HEK293T (cell line): ENCODE data around the gene ZNFX1.

Experiments used
- CTCF ChIA-PET: fragments of 350-600 bp; formaldehyde crosslinking; extraction: SDS; loops from one replicate; lab custom pipeline; 2021; ENCODE audit warnings: antibody characterized with exemption, inconsistent platforms; lab: Yijun Ruan, JAX
- POLR2A ChIA-PET: fragments of 350-600 bp; formaldehyde crosslinking; extraction: SDS; loops from one replicate; lab custom pipeline; 2020; ENCODE audit warnings: antibody characterized with exemption, inconsistent platforms; lab: Yijun Ruan, JAX
- DNase-seq: peaks from one replicate; pipeline ENCODE4 v3.0.0; 2012; ENCODE audit warnings: mixed read lengths; ENCODE audit errors: extremely low spot score
- ARNT ChIP-seq: fragments of 450-650 bp; IDR thresholded peaks from 2 replicates; pipeline ENCODE4 v1.6.1; 2017; ENCODE audit warnings: mild to moderate bottlenecking
- BHLHE40 ChIP-seq: fragments of 450-650 bp; IDR thresholded peaks from 2 replicates; pipeline ENCODE4 v1.6.1; 2016; ENCODE audit warnings: mild to moderate bottlenecking, moderate library complexity, borderline replicate concordance
- CTBP1 ChIP-seq: fragments of 450-650 bp; IDR thresholded peaks from 2 replicates; pipeline ENCODE4 v1.6.1; 2016; ENCODE audit warnings: borderline replicate concordance
- ELF4 ChIP-seq: fragments of 450-650 bp; IDR thresholded peaks from 2 replicates; pipeline ENCODE4 v1.6.1; 2017; ENCODE audit warnings: antibody characterized with exemption
- FOXA1 ChIP-seq: fragments of 450-650 bp; IDR thresholded peaks from 2 replicates; pipeline ENCODE4 v1.6.1; 2016; ENCODE audit warnings: mild to moderate bottlenecking
- FOXK2 ChIP-seq: fragments of 450-650 bp; IDR thresholded peaks from 2 replicates; pipeline ENCODE4 v1.6.1; 2016; ENCODE audit warnings: mild to moderate bottlenecking
- FOXM1 ChIP-seq: fragments of 450-650 bp; IDR thresholded peaks from 2 replicates; pipeline ENCODE4 v1.6.1; 2017; ENCODE audit warnings: mild to moderate bottlenecking, borderline replicate concordance
- HDGF ChIP-seq: fragments of 450-650 bp; IDR thresholded peaks from 2 replicates; pipeline ENCODE4 v1.6.1; 2017; ENCODE audit warnings: antibody characterized with exemption, borderline replicate concordance
- L3MBTL2 ChIP-seq: fragments of 450-650 bp; conservative IDR thresholded peaks from 2 replicates; pipeline ENCODE4 v1.6.1; 2016; ENCODE audit warnings: mild to moderate bottlenecking
- LEF1 ChIP-seq: fragments of 450-650 bp; IDR thresholded peaks from 2 replicates; pipeline ENCODE4 v1.6.1; 2017; ENCODE audit warnings: mild to moderate bottlenecking, borderline replicate concordance
- NFRKB ChIP-seq: fragments of 450-650 bp; IDR thresholded peaks from 2 replicates; pipeline ENCODE4 v1.6.1; 2016; ENCODE audit warnings: mild to moderate bottlenecking, moderate library complexity
- PKNOX1 ChIP-seq: fragments of 450-650 bp; IDR thresholded peaks from 2 replicates; pipeline ENCODE4 v1.6.1; 2016
- SP1 ChIP-seq: fragments of 450-650 bp; IDR thresholded peaks from 2 replicates; pipeline ENCODE4 v1.6.1; 2017
- SUZ12 ChIP-seq: fragments of 450-650 bp; IDR thresholded peaks from 2 replicates; pipeline ENCODE4 v1.6.1; 2016; ENCODE audit warnings: mild to moderate bottlenecking
- TARDBP ChIP-seq: fragments of 450-650 bp; IDR thresholded peaks from 2 replicates; pipeline ENCODE4 v1.6.1; 2016
- ZNF384 ChIP-seq: fragments of 450-650 bp; IDR thresholded peaks from 2 replicates; pipeline ENCODE4 v1.6.1; 2016

ZNFX1 gene

GRCh38 chr20:49237531-49237930 is 40.3 kb downstream of the ZNFX1 start:
- CTCF ChIA-PET: interaction anchor here (0.8 to 1.1 kb wide), 2 partner anchors 9 to 21 kb away, joined by 4 to 7 read pairs; no protein-coding TSS in a partner anchor
- POLR2A ChIA-PET: interaction anchor here (1.0 kb wide), 2 partner anchors 9 to 18 kb away, joined by 3 to 6 read pairs; partner anchors contain the start of gene DDX27
- DNase-seq: no peak
- TF ChIP-seq FOXM1 (no peak), CTBP1 (no peak), SUZ12 (no peak), LEF1 (no peak)

GRCh38 chr20:49236301-49236700 is 41.6 kb downstream of the ZNFX1 start:
- no peak for DNase-seq
- CTCF ChIA-PET: interaction anchor here (0.7 kb wide), 1 partner anchor 580 kb away, joined by 3 read pairs; no protein-coding TSS in a partner anchor
- POLR2A ChIA-PET: no interaction called here
- TF ChIP-seq LEF1: no peak
- no peak for TF ChIP-seq L3MBTL2
- TF ChIP-seq TARDBP: no peak
- no peak for TF ChIP-seq FOXM1
- no peak for TF ChIP-seq CTBP1
- no peak for TF ChIP-seq ELF4
- TF ChIP-seq FOXA1: no peak
- TF ChIP-seq FOXK2: no peak
- TF ChIP-seq SUZ12: no peak
- TF ChIP-seq ZNF384: no peak
- TF ChIP-seq NFRKB: no peak
- TF ChIP-seq SP1: no peak
- TF ChIP-seq ARNT: no peak
- no peak for TF ChIP-seq PKNOX1
- no peak for TF ChIP-seq HDGF
- no peak for TF ChIP-seq BHLHE40

GRCh38 chr20:49234831-49235230 is 43.0 kb downstream of the ZNFX1 start:
- DNase-seq: no peak
- ChIA-PET CTCF (interaction anchor here (0.9 kb wide), 1 partner anchor 11 kb away, joined by 4 read pairs; no protein-coding TSS in a partner anchor), POLR2A (no interaction called here)
- TF ChIP-seq BHLHE40 (no peak), ZNF384 (no peak), LEF1 (no peak), ELF4 (no peak), HDGF (no peak), ARNT (no peak), CTBP1 (no peak), SUZ12 (no peak), FOXA1 (no peak), FOXK2 (no peak), L3MBTL2 (no peak), FOXM1 (no peak), NFRKB (no peak)

- DNase-seq: no peak
- TF ChIP-seq ARNT (no peak), LEF1 (no peak), PKNOX1 (no peak), FOXA1 (no peak), NFRKB (no peak), BHLHE40 (no peak), SUZ12 (no peak), L3MBTL2 (no peak), FOXK2 (no peak), SP1 (no peak), FOXM1 (no peak), CTBP1 (no peak), HDGF (no peak), TARDBP (no peak), ELF4 (no peak), ZNF384 (no peak)
- CTCF ChIA-PET: interaction anchor here (0.5 kb wide), 1 partner anchor 66 kb away, joined by 4 read pairs; no protein-coding TSS in a partner anchor
- POLR2A ChIA-PET: no interaction called here
These were observed 44.6 kb downstream of the ZNFX1 start for GRCh38 chr20:49233226-49233625.

GRCh38 chr20:49231471-49231870 is 46.4 kb downstream of the ZNFX1 start:
- TF ChIP-seq ZNF384: no peak
- no peak for TF ChIP-seq PKNOX1
- no peak for TF ChIP-seq BHLHE40
- TF ChIP-seq FOXA1: no peak
- no peak for TF ChIP-seq SP1
- no peak for TF ChIP-seq ELF4
- TF ChIP-seq L3MBTL2: no peak
- no peak for TF ChIP-seq SUZ12
- CTCF ChIA-PET: no interaction called here
- POLR2A ChIA-PET: interaction anchor here (1.5 kb wide), 1 partner anchor 12 kb away, joined by 4 read pairs; the partner anchor contains the start of gene DDX27
- no peak for DNase-seq

- POLR2A ChIA-PET: interaction anchor here (1.5 kb wide), 1 partner anchor 11 kb away, joined by 4 read pairs; the partner anchor contains the start of gene DDX27
- DNase-seq: no peak
- CTCF ChIA-PET: no interaction called here
- TF ChIP-seq L3MBTL2 (no peak), FOXA1 (no peak), NFRKB (no peak), BHLHE40 (no peak), LEF1 (no peak), SUZ12 (no peak), ARNT (no peak), FOXM1 (no peak), CTBP1 (no peak), ELF4 (no peak), FOXK2 (no peak), ZNF384 (no peak), PKNOX1 (no peak), SP1 (no peak), HDGF (no peak), TARDBP (no peak)
These were observed 47.2 kb downstream of the ZNFX1 start for GRCh38 chr20:49230561-49231133.
